ENCODE measurements around the gene ZNF213.

GRCh38 chr16:3142770-3143169 is 7.9 kb downstream of the ZNF213 start:
- TF ChIP-seq, protein P1, sequence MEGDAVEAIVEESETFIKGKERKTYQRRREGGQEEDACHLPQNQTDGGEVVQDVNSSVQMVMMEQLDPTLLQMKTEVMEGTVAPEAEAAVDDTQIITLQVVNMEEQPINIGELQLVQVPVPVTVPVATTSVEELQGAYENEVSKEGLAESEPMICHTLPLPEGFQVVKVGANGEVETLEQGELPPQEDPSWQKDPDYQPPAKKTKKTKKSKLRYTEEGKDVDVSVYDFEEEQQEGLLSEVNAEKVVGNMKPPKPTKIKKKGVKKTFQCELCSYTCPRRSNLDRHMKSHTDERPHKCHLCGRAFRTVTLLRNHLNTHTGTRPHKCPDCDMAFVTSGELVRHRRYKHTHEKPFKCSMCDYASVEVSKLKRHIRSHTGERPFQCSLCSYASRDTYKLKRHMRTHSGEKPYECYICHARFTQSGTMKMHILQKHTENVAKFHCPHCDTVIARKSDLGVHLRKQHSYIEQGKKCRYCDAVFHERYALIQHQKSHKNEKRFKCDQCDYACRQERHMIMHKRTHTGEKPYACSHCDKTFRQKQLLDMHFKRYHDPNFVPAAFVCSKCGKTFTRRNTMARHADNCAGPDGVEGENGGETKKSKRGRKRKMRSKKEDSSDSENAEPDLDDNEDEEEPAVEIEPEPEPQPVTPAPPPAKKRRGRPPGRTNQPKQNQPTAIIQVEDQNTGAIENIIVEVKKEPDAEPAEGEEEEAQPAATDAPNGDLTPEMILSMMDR (IDR thresholded peaks at IDR 0.05): no peak
- no peak for TF ChIP-seq POLR2A (IDR thresholded peaks at IDR 0.05)
